HT1080 (cell line): ENCODE results near the gene ST13. TPM values are rescaled to one million over a fixed set of nuclear protein-coding genes. Genes with fewer than 3 reads are reported as not detected.
"Not testable (repeated sequence)": the region's sequence is repeated elsewhere in the genome, so short reads cannot be mapped to it uniquely, and the experiment has no call there.

Source experiments
- DNase-seq: peaks from one replicate; pipeline ENCODE4 v3.0.0-alpha.2; 2015; ENCODE audit warnings: low read depth
- small RNA-seq: library from RNA; depleted of rRNA; stranded (forward); fragments of <200 nt; gene quantifications from one replicate; pipeline ENCODE3, GENCODE V24; 2014
- total RNA-seq: library from RNA; depleted of rRNA; stranded (reverse); fragments of >200 nt; shearing (Covaris generic); gene quantifications from 2 replicates; pipeline ENCODE4 v1.2.3, GENCODE V29; 2014; rRNA removed

ST13 gene
- total RNA-seq, 1 experiment from 2014 or later, result 154 TPM

GRCh38 chr22:40789131-40789530 is 67.3 kb downstream of the ST13 start:
- no peak for DNase-seq

DNA sequence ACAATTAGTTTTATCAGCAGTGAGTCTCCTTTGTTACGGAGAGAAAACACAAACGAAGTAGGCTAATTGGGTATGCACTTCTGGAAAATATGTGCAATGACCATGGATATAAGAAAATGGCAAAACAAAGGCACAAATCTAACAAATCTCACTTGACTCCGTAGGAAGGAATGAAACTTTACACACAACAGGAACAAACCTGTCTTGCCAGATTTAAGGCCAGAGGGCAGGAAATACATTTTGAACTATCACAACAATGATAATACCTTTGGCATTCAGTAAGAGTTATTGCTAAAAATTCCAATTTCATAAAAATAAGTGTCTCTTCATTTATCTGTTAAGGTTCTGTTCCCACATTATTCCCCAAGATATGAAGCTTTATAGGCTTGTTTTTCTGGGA is 73.9 kb downstream of the ST13 start:
- DNase-seq, result no peak

GRCh38 chr22:40781749-40782148 is 74.7 kb downstream of the ST13 start:
- not testable (repeated sequence) for DNase-seq

Small RNA genes lying within 50 kb of the gene (small RNA-seq; reads per million reads assigned to genes)
- gene JTBP1 (not detected), gene MIR4766 (not detected)

Other genes with a start within 250 kb of the ST13 start
- gene MRTFA, start 219.9 kb downstream of the ST13 start, total RNA-seq, result 23.6 and 23.9 TPM in 2 replicates
- gene MCHR1, start 177.2 kb downstream of the ST13 start, total RNA-seq, result 0.14 TPM in 1 of 2 replicates, not detected in the other
- gene SLC25A17, start 37.3 kb downstream of the ST13 start, total RNA-seq, result 32.3 and 34.4 TPM in 2 replicates
- 9.0 and 10.9 TPM in 2 replicates for gene XPNPEP3, start 509 bp upstream of the ST13 start, total RNA-seq
- not detected in 2 replicates for gene DNAJB7, start 5.5 kb upstream of the ST13 start, total RNA-seq
- gene RBX1, start 94.7 kb upstream of the ST13 start, total RNA-seq, result 62.3 and 81.4 TPM in 2 replicates
- 20.9 and 21.0 TPM in 2 replicates for gene EP300, start 236.0 kb upstream of the ST13 start, total RNA-seq